WTC11 (cell line): ENCODE results near the gene TMEM253. TPM values are rescaled to one million over a fixed set of nuclear protein-coding genes. Genes with fewer than 3 reads are reported as not detected.

ENCODE experiments used
- ATAC-seq: fragments of 200-7000 bp; cut with Tn5 transposase; 2 replicates; pipeline ENCODE4 v1.10.0; 2021; ENCODE audit warnings: mild to moderate bottlenecking, moderate library complexity
- CTCF ChIA-PET: fragments of 300-600 bp; sonication (Branson Sonifier 250); formaldehyde crosslinking; loops from one replicate; lab custom pipeline; 2021; ENCODE audit warnings: antibody characterized with exemption; lab: Charles Lee
- POLR2A ChIA-PET: fragments of 350-600 bp; sonication (Branson Sonifier 250); formaldehyde crosslinking; loops from one replicate; lab custom pipeline; 2021; ENCODE audit warnings: antibody characterized with exemption; lab: Charles Lee
- DNase-seq: peaks from one replicate; pipeline ENCODE4 v3.0.0; 2021; ENCODE audit warnings: low spot score
- H3K27ac Mint-ChIP-seq: 2 replicates; pipeline ENCODE4 v1.8.0; 2021; ENCODE audit warnings: mixed read lengths
- H3K27me3 Mint-ChIP-seq: 2 replicates; pipeline ENCODE4 v1.8.0; 2021; ENCODE audit warnings: low read depth, mild to moderate bottlenecking, moderate library complexity, mixed read lengths
- H3K36me3 Mint-ChIP-seq: 2 replicates; pipeline ENCODE4 v1.8.0; 2021; ENCODE audit warnings: mixed read lengths
- H3K4me1 Mint-ChIP-seq: 2 replicates; pipeline ENCODE4 v1.8.0; 2022; ENCODE audit warnings: mixed read lengths
- H3K4me3 Mint-ChIP-seq: 2 replicates; pipeline ENCODE4 v1.8.0; 2021; ENCODE audit warnings: mild to moderate bottlenecking, moderate library complexity, mixed read lengths
- H3K9me3 Mint-ChIP-seq: 2 replicates; pipeline ENCODE4 v1.8.0; 2021; ENCODE audit warnings: mixed read lengths
- CREM ChIP-seq: sonication (generic); formaldehyde crosslinking; IDR thresholded peaks from 2 replicates; pipeline ENCODE4 v1.8.1; 2022; ENCODE audit warnings: mild to moderate bottlenecking, missing genetic modification reagents, moderate library complexity
- E2F4 ChIP-seq: sonication (generic); formaldehyde crosslinking; IDR thresholded peaks from 2 replicates; pipeline ENCODE4 v1.8.1; 2022; ENCODE audit warnings: low read depth, mild to moderate bottlenecking, moderate library complexity, missing genetic modification reagents, borderline replicate concordance
- E2F5 ChIP-seq: sonication (generic); formaldehyde crosslinking; IDR thresholded peaks from 2 replicates; pipeline ENCODE4 v1.8.1; 2022; ENCODE audit warnings: mild to moderate bottlenecking, moderate library complexity, missing genetic modification reagents
- FOXK1 ChIP-seq: sonication (generic); formaldehyde crosslinking; IDR thresholded peaks from 2 replicates; pipeline ENCODE4 v1.8.0; 2022; ENCODE audit warnings: mild to moderate bottlenecking, moderate library complexity, missing genetic modification reagents
- GABPB1 ChIP-seq: sonication (generic); formaldehyde crosslinking; IDR thresholded peaks from 2 replicates; pipeline ENCODE4 v1.8.1; 2023; ENCODE audit warnings: mild to moderate bottlenecking, missing genetic modification reagents
- HMGA2 ChIP-seq: fragments of 250-450 bp; sonication (Bioruptor Pico); IDR thresholded peaks from 2 replicates; pipeline ENCODE4 v1.4.0; 2021; ENCODE audit warnings: mild to moderate bottlenecking, moderate library complexity
- KAT7 ChIP-seq: sonication (generic); formaldehyde crosslinking; IDR thresholded peaks from 2 replicates; pipeline ENCODE4 v1.8.1; 2023; ENCODE audit warnings: missing genetic modification reagents, mild to moderate bottlenecking, borderline replicate concordance
- PRDM15 ChIP-seq: sonication (generic); formaldehyde crosslinking; IDR thresholded peaks from 2 replicates; pipeline ENCODE4 v1.8.0; 2022; ENCODE audit warnings: missing genetic modification reagents
- SP1 ChIP-seq: sonication (generic); formaldehyde crosslinking; conservative IDR thresholded peaks from 2 replicates; pipeline ENCODE4 v1.8.1; 2022; ENCODE audit warnings: missing genetic modification reagents
- TEAD4 ChIP-seq: sonication (generic); formaldehyde crosslinking; IDR thresholded peaks from 2 replicates; pipeline ENCODE4 v1.8.0; 2022; ENCODE audit warnings: mild to moderate bottlenecking, missing genetic modification reagents
- ZNF232 ChIP-seq: sonication (generic); formaldehyde crosslinking; IDR thresholded peaks from 2 replicates; pipeline ENCODE4 v1.8.0; 2022; ENCODE audit warnings: mild to moderate bottlenecking, missing genetic modification reagents
- ZNF263 ChIP-seq: sonication (generic); formaldehyde crosslinking; IDR thresholded peaks from 2 replicates; pipeline ENCODE4 v1.8.1; 2022; ENCODE audit warnings: low read depth, mild to moderate bottlenecking, moderate library complexity, missing genetic modification reagents
- total RNA-seq: library from RNA; stranded (reverse); gene quantifications from 3 replicates; pipeline ENCODE4 v1.2.3, GENCODE V29; 2021
- TF ChIP-seq, protein P1 (sequence below): sonication (generic); formaldehyde crosslinking; IDR thresholded peaks from 2 replicates; pipeline ENCODE4 v1.8.0; 2023; ENCODE audit warnings: missing genetic modification reagents, mild to moderate bottlenecking, borderline replicate concordance
- TF ChIP-seq, protein P2 (sequence below): sonication (generic); formaldehyde crosslinking; IDR thresholded peaks from 2 replicates; pipeline ENCODE4 v1.8.0; 2022; ENCODE audit warnings: mild to moderate bottlenecking, missing genetic modification reagents

The TMEM253 gene
- total RNA-seq, 1 experiment from 2014 or later = 1.7 TPM

- ATAC-seq (peak; percentile 23), DNase-seq (peak; percentile 71)
- TF ChIP-seq E2F4 (CRISPR knock-in tag) (0 out of 2 replicates have a peak, but pooled peaks have one; percentile 64), HMGA2 (0 out of 2 replicates have a peak, but pooled peaks have one; percentile 15), KAT7 (CRISPR knock-in tag) (no peak), ZNF232 (CRISPR knock-in tag) (0 out of 2 replicates have a peak, but pooled peaks have one; percentile 56), ZNF263 (CRISPR knock-in tag) (no peak; the same call in 1 of the 2 replicates), FOXK1 (CRISPR knock-in tag) (0 out of 2 replicates have a peak, but pooled peaks have one; percentile 1), E2F5 (CRISPR knock-in tag) (peak; percentile 11; the same call in 1 of the 2 replicates), GABPB1 (CRISPR knock-in tag) (peak; percentile 33; the same call in 1 of the 2 replicates), TEAD4 (CRISPR knock-in tag) (no peak)
- TF ChIP-seq, protein P1, sequence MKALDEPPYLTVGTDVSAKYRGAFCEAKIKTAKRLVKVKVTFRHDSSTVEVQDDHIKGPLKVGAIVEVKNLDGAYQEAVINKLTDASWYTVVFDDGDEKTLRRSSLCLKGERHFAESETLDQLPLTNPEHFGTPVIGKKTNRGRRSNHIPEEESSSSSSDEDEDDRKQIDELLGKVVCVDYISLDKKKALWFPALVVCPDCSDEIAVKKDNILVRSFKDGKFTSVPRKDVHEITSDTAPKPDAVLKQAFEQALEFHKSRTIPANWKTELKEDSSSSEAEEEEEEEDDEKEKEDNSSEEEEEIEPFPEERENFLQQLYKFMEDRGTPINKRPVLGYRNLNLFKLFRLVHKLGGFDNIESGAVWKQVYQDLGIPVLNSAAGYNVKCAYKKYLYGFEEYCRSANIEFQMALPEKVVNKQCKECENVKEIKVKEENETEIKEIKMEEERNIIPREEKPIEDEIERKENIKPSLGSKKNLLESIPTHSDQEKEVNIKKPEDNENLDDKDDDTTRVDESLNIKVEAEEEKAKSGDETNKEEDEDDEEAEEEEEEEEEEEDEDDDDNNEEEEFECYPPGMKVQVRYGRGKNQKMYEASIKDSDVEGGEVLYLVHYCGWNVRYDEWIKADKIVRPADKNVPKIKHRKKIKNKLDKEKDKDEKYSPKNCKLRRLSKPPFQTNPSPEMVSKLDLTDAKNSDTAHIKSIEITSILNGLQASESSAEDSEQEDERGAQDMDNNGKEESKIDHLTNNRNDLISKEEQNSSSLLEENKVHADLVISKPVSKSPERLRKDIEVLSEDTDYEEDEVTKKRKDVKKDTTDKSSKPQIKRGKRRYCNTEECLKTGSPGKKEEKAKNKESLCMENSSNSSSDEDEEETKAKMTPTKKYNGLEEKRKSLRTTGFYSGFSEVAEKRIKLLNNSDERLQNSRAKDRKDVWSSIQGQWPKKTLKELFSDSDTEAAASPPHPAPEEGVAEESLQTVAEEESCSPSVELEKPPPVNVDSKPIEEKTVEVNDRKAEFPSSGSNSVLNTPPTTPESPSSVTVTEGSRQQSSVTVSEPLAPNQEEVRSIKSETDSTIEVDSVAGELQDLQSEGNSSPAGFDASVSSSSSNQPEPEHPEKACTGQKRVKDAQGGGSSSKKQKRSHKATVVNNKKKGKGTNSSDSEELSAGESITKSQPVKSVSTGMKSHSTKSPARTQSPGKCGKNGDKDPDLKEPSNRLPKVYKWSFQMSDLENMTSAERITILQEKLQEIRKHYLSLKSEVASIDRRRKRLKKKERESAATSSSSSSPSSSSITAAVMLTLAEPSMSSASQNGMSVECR = 0 out of 2 replicates have a peak, but pooled peaks have one; percentile 49
- H3K27ac Mint-ChIP-seq = peak overlapping the region; percentile 72
- peaks cover 33% of the 10 kb centered on the region for H3K4me1 Mint-ChIP-seq
- H3K27me3 Mint-ChIP-seq = peaks cover 6% of the 10 kb centered on the region; the same call in 1 of the 2 replicates
- peaks cover 12% of the 10 kb centered on the region for H3K36me3 Mint-ChIP-seq
- peak overlapping the region; percentile 89 for H3K4me3 Mint-ChIP-seq
- ChIA-PET POLR2A (interaction anchor here (1.1 to 3.0 kb wide), 6 partner anchors 18 to 43 kb away, joined by 4 to 74 read pairs (median 8); no protein-coding TSS in a partner anchor), CTCF (interaction anchor here (0.8 to 5.9 kb wide), 30 partner anchors 11 to 196 kb away, joined by 3 to 165 read pairs (median 16); partner anchors contain the start of genes NDRG2, SLC39A2, TMEM253 and ZNF219)
- H3K9me3 Mint-ChIP-seq = no peaks in the 10 kb centered on the region
Measured at GRCh38 chr14:21069388-21070082, 31.3 kb upstream of the TMEM253 start.

DNA sequence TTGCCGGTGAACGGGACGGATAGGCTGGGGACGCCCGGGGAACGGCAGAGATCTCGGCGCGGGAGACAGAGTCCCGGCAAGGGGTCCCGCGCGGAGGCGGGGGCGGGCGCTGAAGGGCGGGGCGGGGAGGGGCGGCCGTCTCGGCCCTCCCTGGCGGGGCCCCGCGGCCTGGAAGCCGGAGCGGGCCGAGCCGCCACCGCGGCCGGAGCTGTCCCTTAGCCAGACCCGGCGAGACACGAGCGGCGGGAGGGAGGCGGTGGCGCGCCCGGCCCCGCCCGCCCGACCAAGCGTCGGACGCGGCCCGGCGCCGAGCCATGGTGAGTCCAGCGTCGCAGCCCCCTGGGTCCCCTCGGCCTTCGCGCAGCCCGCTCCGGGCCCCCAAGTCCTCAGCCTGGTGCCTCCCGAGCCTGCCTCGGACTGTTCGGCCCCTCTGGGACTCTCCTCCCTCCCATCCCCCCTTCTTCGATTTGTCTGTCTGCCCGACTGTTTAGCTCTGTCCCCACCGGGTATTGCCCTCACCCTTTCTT, 30.7 kb upstream of the TMEM253 start, which contains the start of gene ARHGEF40:
Gene ARHGEF40, plus strand, starts transcription at position 222 of the 527 bp plus-strand sequence. Its CDS starts 93 bp downstream, at position 315.
- peak; percentile 58 for DNase-seq
- peaks cover 17% of the 10 kb centered on the region for H3K36me3 Mint-ChIP-seq
- peaks cover 33% of the 10 kb centered on the region for H3K4me1 Mint-ChIP-seq
- peak; percentile 0; the same call in 1 of the 2 replicates for ATAC-seq
- POLR2A ChIA-PET = interaction anchor here (0.5 to 3.0 kb wide), 13 partner anchors 11 to 728 kb away, joined by 3 to 74 read pairs (median 8); no protein-coding TSS in a partner anchor
- CTCF ChIA-PET = interaction anchor here (0.8 to 4.6 kb wide), 18 partner anchors 9 to 197 kb away, joined by 3 to 165 read pairs (median 15); partner anchors contain the start of genes SLC39A2, TMEM253 and ZNF219
- H3K4me3 Mint-ChIP-seq = peak within 1 kb of the TSS; percentile 89
- TF ChIP-seq SP1 (CRISPR knock-in tag) (peak; percentile 16), PRDM15 (CRISPR knock-in tag) (no peak), CREM (peak; percentile 25; the same call in 1 of the 2 replicates)
- TF ChIP-seq, protein P2, sequence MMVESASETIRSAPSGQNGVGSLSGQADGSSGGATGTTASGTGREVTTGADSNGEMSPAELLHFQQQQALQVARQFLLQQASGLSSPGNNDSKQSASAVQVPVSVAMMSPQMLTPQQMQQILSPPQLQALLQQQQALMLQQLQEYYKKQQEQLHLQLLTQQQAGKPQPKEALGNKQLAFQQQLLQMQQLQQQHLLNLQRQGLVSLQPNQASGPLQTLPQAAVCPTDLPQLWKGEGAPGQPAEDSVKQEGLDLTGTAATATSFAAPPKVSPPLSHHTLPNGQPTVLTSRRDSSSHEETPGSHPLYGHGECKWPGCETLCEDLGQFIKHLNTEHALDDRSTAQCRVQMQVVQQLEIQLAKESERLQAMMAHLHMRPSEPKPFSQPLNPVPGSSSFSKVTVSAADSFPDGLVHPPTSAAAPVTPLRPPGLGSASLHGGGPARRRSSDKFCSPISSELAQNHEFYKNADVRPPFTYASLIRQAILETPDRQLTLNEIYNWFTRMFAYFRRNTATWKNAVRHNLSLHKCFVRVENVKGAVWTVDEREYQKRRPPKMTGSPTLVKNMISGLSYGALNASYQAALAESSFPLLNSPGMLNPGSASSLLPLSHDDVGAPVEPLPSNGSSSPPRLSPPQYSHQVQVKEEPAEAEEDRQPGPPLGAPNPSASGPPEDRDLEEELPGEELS (CRISPR knock-in tag) = 0 out of 2 replicates have a peak, but pooled peaks have one; percentile 1
- H3K9me3 Mint-ChIP-seq = no peaks in the 10 kb centered on the region
- H3K27ac Mint-ChIP-seq = peak within 1 kb of the TSS; percentile 80
- peaks cover 5% of the 10 kb centered on the region; the same call in 1 of the 2 replicates for H3K27me3 Mint-ChIP-seq
